Measurements from ENCODE around the gene JMJD1C. TPM values are rescaled to one million over a fixed set of nuclear protein-coding genes. Genes with fewer than 3 reads are reported as not detected.
"Not testable (repeated sequence)": the region's sequence is repeated elsewhere in the genome, so short reads cannot be mapped to it uniquely, and the experiment has no call there.

JMJD1C gene
- total RNA-seq, 1 donor from 2014 or later = 145 TPM

GRCh38 chr10:63235136-63235535 is 230.6 kb downstream of the JMJD1C start:
- not testable (repeated sequence) for DNase-seq (ENCODE audit: low read depth)

DNA sequence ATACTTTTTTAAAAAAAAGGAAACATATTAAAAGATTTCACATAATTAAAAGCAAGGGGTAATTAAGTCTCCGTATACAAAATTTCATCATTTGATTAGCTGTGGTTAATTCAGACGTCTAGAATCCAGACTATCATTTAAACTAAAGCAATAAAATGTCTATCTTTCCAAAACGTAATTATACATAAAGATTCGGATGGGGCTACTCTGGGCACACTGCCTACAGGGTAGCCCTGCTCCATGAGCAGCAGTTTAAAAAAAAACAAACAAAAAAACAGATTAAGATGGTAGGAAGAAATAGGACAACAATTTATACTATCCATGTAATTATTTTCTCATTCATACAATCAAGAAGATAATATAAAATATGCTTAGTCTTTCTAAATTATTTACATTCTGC is 236.6 kb downstream of the JMJD1C start:
- no peak for DNase-seq (ENCODE audit: low read depth)

DNA sequence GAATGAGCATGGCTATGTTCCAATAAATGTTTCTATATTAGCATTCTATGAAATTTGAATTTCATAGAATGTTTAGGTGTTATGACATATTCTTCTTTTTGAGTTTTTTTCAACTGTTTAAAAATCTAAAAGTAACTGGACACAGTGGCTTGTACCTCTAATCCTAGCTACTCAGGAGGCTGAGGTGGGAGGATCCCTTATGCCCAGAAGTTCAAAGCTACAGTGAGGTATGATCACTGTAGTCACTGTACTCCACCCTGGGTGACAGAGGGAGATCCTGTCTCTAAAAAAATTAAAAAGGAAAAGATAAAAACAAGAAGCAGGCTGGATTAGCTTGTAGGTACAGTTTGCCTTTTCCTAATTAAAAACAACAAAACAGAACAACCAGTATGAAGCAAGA is 237.5 kb downstream of the JMJD1C start:
- DNase-seq (ENCODE audit: low read depth) = no peak

DNA sequence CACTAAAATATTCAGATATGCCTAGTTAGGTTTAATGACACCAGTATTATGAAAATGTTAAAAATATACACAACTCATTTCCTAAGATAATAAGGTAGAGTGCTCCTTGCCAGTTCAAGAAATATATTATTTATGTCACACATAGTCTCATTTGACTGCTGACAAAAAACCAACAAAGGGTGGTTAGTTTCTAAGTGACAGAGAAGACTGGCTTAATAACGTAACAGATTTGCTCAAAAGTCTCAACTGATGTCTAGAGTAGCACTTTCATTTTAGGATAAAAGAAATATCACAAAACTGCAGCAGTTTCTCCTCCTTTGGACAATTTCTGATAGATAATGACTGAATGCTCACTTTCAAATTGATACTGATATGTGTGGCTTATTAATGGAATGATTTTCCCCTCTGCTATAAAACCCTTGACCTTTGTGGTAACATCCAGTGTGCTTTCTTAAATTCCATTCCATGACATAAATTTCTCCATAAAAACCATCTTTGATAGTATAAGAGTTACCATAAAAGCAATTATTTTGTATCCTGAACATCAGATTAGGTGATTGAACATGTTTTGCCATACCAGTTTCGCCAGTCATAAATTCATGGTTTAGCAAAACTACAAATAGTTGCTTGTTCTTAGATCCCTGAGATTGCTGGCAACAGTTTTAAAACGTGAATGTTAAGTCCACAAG is 238.4 kb downstream of the JMJD1C start:
- DNase-seq (ENCODE audit: low read depth) = no peak

- no peak for DNase-seq (ENCODE audit: low read depth)
Measured at GRCh38 chr10:63224241-63224640, 241.5 kb downstream of the JMJD1C start.

DNA sequence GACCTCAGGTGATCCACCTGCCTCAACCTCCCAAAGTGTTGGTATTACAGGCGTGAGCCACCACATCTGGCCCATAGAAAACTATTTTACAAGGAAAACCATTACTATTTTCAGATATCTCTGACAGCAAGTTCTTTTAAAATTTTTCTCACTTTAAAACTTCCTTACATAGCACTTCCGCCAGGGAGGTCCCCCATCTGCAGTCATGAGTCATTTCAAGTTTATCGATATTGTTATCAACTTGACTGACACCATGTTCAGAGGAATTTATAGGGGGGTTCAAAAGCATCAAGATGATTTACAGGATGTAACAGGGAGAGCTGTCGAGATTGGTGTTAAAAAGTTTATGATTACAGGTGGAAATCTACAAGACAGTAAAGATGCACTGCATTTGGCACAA is 243.8 kb downstream of the JMJD1C start:
- DNase-seq (ENCODE audit: low read depth) = no peak

GRCh38 chr10:63219749-63220148 is 246.0 kb downstream of the JMJD1C start:
- DNase-seq (ENCODE audit: low read depth) = no peak

GRCh38 chr10:63217120-63217605 is 248.6 kb downstream of the JMJD1C start:
- DNase-seq (ENCODE audit: low read depth) = peak; percentile 54

DNA sequence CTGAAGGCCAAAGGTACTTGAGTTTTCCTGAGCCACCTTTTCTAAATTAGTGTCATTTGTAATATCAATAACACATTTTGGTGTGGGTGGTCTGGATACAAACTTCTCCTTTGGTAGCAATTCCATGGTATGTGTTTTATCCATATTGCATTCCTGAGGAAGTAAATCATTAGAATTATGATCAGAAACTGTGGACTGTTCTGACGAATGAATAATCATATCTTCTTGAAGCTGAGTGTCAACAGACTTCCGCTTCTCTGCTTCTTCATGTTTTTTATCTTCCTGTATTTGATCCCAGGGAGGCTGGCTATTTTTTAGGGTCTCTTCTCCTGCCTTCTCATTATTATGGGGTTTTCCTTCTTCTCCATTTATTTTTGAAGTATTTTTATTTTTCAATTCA is 251.2 kb downstream of the JMJD1C start:
- no peak for DNase-seq (ENCODE audit: low read depth)

GRCh38 chr10:63213489-63213888 is 252.3 kb downstream of the JMJD1C start:
- no peak for DNase-seq (ENCODE audit: low read depth)

DNA sequence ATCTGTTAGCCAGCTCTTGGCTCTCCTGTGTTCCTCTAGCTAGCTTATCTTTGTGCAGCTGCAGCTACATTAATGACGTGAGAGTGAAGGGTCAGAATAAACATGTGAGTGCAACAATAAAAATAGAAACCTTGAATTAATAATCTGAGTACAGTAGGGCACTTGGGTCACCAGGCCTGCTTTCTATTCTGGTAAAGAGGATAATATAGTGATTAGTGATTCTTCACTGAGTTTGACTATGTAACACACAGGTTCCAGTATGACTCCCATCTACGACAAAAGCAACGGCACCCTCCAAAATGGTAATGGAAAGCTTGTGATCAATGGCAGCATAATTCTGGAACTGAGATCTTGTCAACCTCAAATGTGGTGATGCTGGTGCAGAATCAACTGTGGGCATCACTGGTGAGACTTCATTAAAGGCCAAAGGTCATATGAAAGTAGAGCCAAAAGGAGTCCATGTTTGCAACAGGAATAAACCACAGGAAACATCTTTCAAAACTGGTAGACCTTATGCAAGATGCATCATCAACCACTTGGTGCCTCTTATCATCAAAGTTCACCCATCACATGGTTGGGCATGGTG is 255.1 kb downstream of the JMJD1C start:
- peak; percentile 32 for DNase-seq (ENCODE audit: low read depth)

DNA sequence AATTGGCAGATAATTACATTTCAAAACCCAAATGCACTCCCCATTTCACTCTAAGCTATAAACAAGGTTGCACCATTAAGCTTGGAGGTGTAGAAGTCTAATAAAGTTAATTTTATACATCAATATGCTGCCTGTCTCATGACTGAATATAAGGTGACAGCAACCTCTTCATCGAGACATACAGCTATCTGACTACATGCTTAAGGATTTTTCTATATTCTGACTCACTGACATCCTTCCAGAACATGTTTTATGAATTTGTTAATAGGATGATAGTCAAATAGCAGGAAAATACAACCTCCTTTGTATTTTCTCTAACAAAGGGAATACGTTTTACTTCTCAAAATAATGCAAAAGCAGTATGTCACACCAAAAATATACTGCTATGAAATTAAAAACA is 256.1 kb downstream of the JMJD1C start:
- DNase-seq (ENCODE audit: low read depth) = no peak

- peak; percentile 67 for DNase-seq (ENCODE audit: low read depth)
Measured at GRCh38 chr10:63208986-63209385, 256.8 kb downstream of the JMJD1C start.

- DNase-seq (ENCODE audit: low read depth) = peak; percentile 27
Measured at GRCh38 chr10:63206997-63207811, 258.6 kb downstream of the JMJD1C start.

- DNase-seq (ENCODE audit: low read depth) = no peak
Measured at GRCh38 chr10:63206576-63206975, 259.2 kb downstream of the JMJD1C start.

DNA sequence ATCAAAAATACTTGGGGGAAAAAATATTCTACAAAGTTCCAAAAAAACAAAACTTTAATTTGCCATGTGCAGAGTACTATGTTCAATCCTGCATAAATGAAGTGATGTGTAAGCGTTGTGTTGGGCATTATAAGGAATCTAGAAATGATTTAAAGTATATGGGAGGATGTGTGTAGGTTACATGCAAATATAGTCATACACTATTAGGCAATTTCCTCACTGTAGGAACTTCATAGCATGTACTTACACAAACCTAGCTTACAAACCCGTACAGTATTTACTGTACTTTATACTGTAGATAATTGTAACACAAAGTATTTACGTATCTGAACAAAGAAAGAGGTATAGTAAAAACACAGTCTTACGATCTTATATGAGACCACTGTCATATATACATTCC is 260.4 kb downstream of the JMJD1C start:
- DNase-seq (ENCODE audit: low read depth) = no peak

DNA sequence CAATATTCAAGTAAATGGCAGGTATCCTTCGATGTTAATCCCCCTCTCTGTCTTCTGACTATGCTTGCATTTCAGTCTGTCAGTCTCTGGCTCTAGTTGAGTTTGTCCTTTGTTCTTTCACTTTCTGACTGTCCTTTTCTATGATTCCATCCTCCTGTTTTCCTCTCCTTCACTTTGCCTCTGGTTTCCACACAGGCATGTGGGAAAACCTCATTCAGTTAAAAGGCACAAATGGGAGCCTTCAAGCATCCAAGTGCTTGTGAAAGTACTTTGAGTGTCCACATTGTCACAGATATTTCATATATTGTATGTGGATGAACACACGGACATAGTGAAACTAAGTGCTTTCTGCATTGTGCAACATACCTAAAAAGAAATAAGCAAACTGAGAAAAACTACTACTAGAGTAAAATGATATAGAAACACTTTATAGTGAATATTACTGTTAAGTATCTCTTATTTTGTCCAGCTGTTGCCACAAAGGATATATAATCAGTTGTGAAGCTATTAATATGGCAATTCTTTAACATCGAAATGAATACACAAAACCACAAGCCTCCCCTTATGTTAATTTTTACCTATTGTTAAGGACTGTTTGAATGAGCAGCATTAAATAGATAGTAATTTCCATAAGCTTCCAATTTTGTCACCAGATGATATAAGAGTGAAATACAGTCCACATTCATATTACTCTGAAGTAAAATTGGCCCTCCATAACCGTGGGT is 260.9 kb downstream of the JMJD1C start:
- no peak for DNase-seq (ENCODE audit: low read depth)

- no peak for DNase-seq (ENCODE audit: low read depth)
Measured at GRCh38 chr10:63201118-63201517, 264.7 kb downstream of the JMJD1C start.

GRCh38 chr10:63200431-63200830 is 265.3 kb downstream of the JMJD1C start:
- DNase-seq (ENCODE audit: low read depth) = no peak

DNA sequence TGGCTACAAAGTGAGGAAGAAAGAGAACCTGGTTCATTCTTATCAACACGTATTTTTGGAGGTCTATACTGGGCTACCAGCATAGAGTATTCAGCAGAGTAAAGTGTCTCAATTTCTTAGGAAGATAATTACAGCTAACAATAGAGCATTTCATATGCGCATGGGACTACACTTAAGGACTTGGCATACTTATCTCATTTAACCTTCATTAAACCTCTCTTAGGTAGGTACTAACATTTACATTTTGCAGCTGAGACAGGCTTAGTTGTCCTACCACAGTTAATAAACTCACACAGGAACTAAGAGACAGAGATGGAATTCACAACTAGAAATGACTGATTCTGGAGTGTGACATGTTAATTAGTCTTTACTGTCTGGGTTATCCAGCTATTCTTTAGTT is 266.1 kb downstream of the JMJD1C start:
- no peak for DNase-seq (ENCODE audit: low read depth)

DNA sequence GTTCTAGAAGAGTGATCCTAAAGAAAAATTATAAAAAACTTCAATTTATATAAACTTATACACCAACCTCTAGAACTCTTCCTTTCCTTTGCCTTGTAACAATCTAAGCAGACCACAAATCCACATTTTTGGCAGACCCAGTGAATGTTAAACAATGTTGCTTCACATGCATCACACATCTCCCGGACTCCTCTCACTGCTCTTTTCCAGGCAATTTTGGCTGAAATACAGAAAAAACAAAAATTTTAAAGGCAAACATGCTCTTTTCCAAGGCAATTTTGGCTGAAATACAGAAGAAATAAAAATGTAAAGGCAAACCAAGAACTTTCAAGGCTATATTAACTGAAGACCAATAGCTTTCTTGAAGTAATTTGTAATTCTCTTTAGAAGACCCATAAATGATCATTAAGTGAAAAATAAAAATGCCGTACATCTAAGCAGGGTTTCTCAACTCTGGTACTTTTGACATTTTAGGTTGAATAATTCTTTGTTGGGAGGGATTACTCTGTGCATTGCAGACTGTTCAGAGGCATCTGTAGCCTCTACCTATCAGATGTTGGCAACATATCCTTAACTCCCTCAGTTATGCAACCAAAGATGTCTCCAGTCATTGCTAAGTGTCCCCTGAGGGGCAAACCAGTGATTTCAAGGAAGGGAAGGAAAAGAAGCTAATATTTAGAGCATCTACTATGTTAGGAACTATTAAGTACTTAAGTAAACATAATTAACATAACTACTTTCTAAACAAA is 268.3 kb downstream of the JMJD1C start:
- no peak for DNase-seq (ENCODE audit: low read depth)
